Fibroblast of lung (primary cell): ENCODE data around the gene DPYD. TPM values are rescaled to one million over a fixed set of nuclear protein-coding genes. Genes with fewer than 3 reads are reported as not detected.

Experiments
- DNase-seq, 2 donors: peaks; one replicate each; pipeline versions ENCODE4 v3.0.0 to v3.0.0-alpha.2; 2010; ENCODE audit warnings: low read depth in 2 of 2
- H2AFZ ChIP-seq: 2 replicates; pipeline ENCODE4 v1.5.1; 2012; ENCODE audit warnings: low read length, control low read depth, inconsistent platforms
- H3K27ac ChIP-seq: 2 replicates; pipeline ENCODE4 v1.5.1; 2011; ENCODE audit warnings: low read length, control low read depth; ENCODE audit not compliant: insufficient read depth
- H3K27me3 ChIP-seq: 2 replicates; pipeline ENCODE4 v1.5.1; 2011; ENCODE audit warnings: mild to moderate bottlenecking, low read length; ENCODE audit not compliant: control insufficient read depth, insufficient read depth
- H3K36me3 ChIP-seq: 2 replicates; pipeline ENCODE4 v1.5.1; 2011; ENCODE audit warnings: low read length; ENCODE audit not compliant: control insufficient read depth, insufficient read depth
- H3K4me1 ChIP-seq: 2 replicates; pipeline ENCODE4 v1.5.1; 2011; ENCODE audit warnings: low read length; ENCODE audit not compliant: control insufficient read depth, insufficient read depth; ENCODE audit errors: extremely low read depth
- H3K4me2 ChIP-seq: 2 replicates; pipeline ENCODE4 v1.5.1; 2011; ENCODE audit warnings: low read length, control low read depth; ENCODE audit not compliant: insufficient read depth; ENCODE audit errors: extremely low read depth
- H3K4me3 ChIP-seq, 4 experiments: fragments of 200-600 bp in 1 of 4; sonication (generic) in 1 of 4; replicated peaks in 1 of 4; 2 replicates each; pipeline ENCODE4 v1.5.1; 2011 to 2016; ENCODE audit warnings: low read length in 4 of 4, low read depth in 3 of 4, mild to moderate bottlenecking in 3 of 4, control low read depth in 2 of 4, inconsistent platforms in 1 of 4, mixed read lengths in 1 of 4; ENCODE audit not compliant: insufficient read depth in 1 of 4; ENCODE audit errors: control extremely low read depth in 1 of 4
- H3K79me2 ChIP-seq: 2 replicates; pipeline ENCODE4 v1.5.1; 2012; ENCODE audit warnings: mild to moderate bottlenecking, low read length, inconsistent platforms; ENCODE audit not compliant: control insufficient read depth, insufficient read depth
- H3K9ac ChIP-seq: 2 replicates; pipeline ENCODE4 v1.5.1; 2011; ENCODE audit warnings: mild to moderate bottlenecking, low read length, control low read depth; ENCODE audit not compliant: insufficient read depth
- H3K9me3 ChIP-seq: 2 replicates; pipeline ENCODE4 v1.5.1; 2012; ENCODE audit warnings: low read depth, low read length; ENCODE audit not compliant: control insufficient read depth, insufficient read depth
- H4K20me1 ChIP-seq: 2 replicates; pipeline ENCODE4 v1.5.1; 2011; ENCODE audit warnings: low read length; ENCODE audit not compliant: control insufficient read depth, insufficient read depth; ENCODE audit errors: extremely low read depth
- EZH2 ChIP-seq: IDR thresholded peaks from 2 replicates; pipeline ENCODE4 v1.5.1; 2012; ENCODE audit warnings: low read length, control low read depth, mild to moderate bottlenecking; ENCODE audit errors: missing control alignments
- polyA plus RNA-seq, 2 donors: library from polyadenylated mRNA; depleted of rRNA in 1 of 2; stranded (reverse) in 1 of 2; unstranded in 1 of 2; fragments of >200 nt; gene quantifications; 2 replicates each; pipeline ENCODE4 v1.2.1, GENCODE V29; 2011 to 2012; ENCODE audit warnings: missing spikeins in 1 of 2
- total RNA-seq: library from RNA; depleted of rRNA; stranded (reverse); fragments of >200 nt; gene quantifications from 2 replicates; pipeline ENCODE4 v1.2.1, GENCODE V29; 2014
- TF ChIP-seq, protein P1 (sequence below), 2 donors: IDR thresholded peaks in 1 of 2; conservative IDR thresholded peaks in 1 of 2; 1 replicate in 1 of 2; 2 replicates in 1 of 2; pipeline ENCODE4 v1.5.1; 2011 to 2012; ENCODE audit warnings: low read length in 2 of 2, control low read depth in 1 of 2, inconsistent platforms in 1 of 2, low read depth in 1 of 2, mild to moderate bottlenecking in 1 of 2

The DPYD gene
- total and polyA plus RNA-seq, 2 donors (not counting 1 experiment from before 2014, with no cell fraction given), result 32.0 to 63.1 TPM

- no peak for TF ChIP-seq EZH2
- TF ChIP-seq, protein P1, sequence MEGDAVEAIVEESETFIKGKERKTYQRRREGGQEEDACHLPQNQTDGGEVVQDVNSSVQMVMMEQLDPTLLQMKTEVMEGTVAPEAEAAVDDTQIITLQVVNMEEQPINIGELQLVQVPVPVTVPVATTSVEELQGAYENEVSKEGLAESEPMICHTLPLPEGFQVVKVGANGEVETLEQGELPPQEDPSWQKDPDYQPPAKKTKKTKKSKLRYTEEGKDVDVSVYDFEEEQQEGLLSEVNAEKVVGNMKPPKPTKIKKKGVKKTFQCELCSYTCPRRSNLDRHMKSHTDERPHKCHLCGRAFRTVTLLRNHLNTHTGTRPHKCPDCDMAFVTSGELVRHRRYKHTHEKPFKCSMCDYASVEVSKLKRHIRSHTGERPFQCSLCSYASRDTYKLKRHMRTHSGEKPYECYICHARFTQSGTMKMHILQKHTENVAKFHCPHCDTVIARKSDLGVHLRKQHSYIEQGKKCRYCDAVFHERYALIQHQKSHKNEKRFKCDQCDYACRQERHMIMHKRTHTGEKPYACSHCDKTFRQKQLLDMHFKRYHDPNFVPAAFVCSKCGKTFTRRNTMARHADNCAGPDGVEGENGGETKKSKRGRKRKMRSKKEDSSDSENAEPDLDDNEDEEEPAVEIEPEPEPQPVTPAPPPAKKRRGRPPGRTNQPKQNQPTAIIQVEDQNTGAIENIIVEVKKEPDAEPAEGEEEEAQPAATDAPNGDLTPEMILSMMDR (conservative IDR thresholded peaks at IDR 0.05 in 1 of 2, IDR thresholded peaks at IDR 0.05 in 1 of 2; ENCODE audit: low read depth in 1 of 2, low read length in 2 of 2), result no peak
- Histone ChIP-seq H3K4me1 (peaks cover 9% of the 10 kb centered on the region), H3K4me2 (peak overlapping the region; percentile 65), H4K20me1 (peaks cover 2% of the 10 kb centered on the region), H3K27ac (peak overlapping the region; percentile 6), H3K36me3 (no peaks in the 10 kb centered on the region), H3K9me3 (no peaks in the 10 kb centered on the region), H3K4me3 (peak overlapping the region in 3 of 4 experiments; percentile 14 to 27 (median 22)), H3K79me2 (peaks cover 30% of the 10 kb centered on the region), H3K27me3 (no peaks in the 10 kb centered on the region), H3K9ac (no peak overlapping the region), H2AFZ (no peak overlapping the region)
- peak; percentile 53 to 71 for DNase-seq
These were observed 19.7 kb downstream of the DPYD start for GRCh38 chr1:97901017-97901658.

DNA sequence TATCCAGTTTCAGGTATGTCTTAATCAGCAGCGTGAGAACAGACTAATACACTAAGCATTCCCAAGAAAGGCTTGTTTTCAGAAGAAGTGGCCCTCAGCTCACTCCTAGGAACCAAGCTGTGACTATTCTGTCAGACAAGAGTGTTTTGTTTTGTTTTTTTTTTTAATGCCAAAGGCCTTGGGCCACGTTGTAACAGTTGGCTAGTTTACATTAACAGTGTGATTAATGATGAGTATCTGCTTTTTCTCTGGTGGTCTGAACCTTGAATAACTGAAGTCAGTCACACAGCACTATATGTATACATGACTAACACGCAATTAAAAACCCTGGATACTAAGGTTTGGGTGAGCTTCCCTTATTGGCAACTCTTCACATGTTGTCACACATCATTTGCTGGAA is 21.9 kb downstream of the DPYD start:
- Histone ChIP-seq H3K9ac (no peak overlapping the region), H3K4me3 (no peak overlapping the region), H3K9me3 (no peaks in the 10 kb centered on the region), H2AFZ (no peak overlapping the region), H3K4me1 (no peaks in the 10 kb centered on the region), H3K36me3 (no peaks in the 10 kb centered on the region), H3K79me2 (peaks cover 22% of the 10 kb centered on the region), H3K27me3 (no peaks in the 10 kb centered on the region), H3K27ac (no peak overlapping the region), H4K20me1 (peaks cover 2% of the 10 kb centered on the region), H3K4me2 (no peak overlapping the region)
- peak in 1 of 2 donors; percentile 53 for DNase-seq
- TF ChIP-seq, protein P1 (conservative IDR thresholded peaks at IDR 0.05 in 1 of 2, IDR thresholded peaks at IDR 0.05 in 1 of 2; ENCODE audit: low read depth in 1 of 2, low read length in 2 of 2), result no peak
- TF ChIP-seq EZH2, result no peak

GRCh38 chr1:97895278-97895677 is 25.6 kb downstream of the DPYD start:
- Histone ChIP-seq H3K27me3 (no peaks in the 10 kb centered on the region), H3K79me2 (peaks cover 11% of the 10 kb centered on the region)

More at GRCh38 chr1:97895278-97895677, 25.6 kb downstream of the DPYD start:
- H3K4me2 ChIP-seq, result no peak overlapping the region
- no peak for DNase-seq
- H3K4me1 ChIP-seq, result no peaks in the 10 kb centered on the region
- H3K9me3 ChIP-seq, result no peaks in the 10 kb centered on the region
- no peak overlapping the region for H3K4me3 ChIP-seq
- TF ChIP-seq, protein P1 (conservative IDR thresholded peaks at IDR 0.05 in 1 of 2, IDR thresholded peaks at IDR 0.05 in 1 of 2; ENCODE audit: low read depth in 1 of 2, low read length in 2 of 2), result no peak
- no peak for TF ChIP-seq EZH2
- no peak overlapping the region for H3K27ac ChIP-seq
- H3K36me3 ChIP-seq, result no peaks in the 10 kb centered on the region
- no peak overlapping the region for H3K9ac ChIP-seq
- no peak overlapping the region for H2AFZ ChIP-seq
- H4K20me1 ChIP-seq, result peaks cover 2% of the 10 kb centered on the region
